Fibroblast of peridontal ligament (primary cell): Measurements from ENCODE around the gene GABRG3.

Experiments used
- DNase-seq: peaks from one replicate; pipeline ENCODE4 v3.0.0-alpha.2; 2010; ENCODE audit errors: extremely low read depth

The GABRG3 gene

GRCh38 chr15:27097506-27097905 is 126.5 kb downstream of the GABRG3 start:
- DNase-seq: no peak

- no peak for DNase-seq
Observed at GRCh38 chr15:27101982-27102381, 131.0 kb downstream of the GABRG3 start.

DNA sequence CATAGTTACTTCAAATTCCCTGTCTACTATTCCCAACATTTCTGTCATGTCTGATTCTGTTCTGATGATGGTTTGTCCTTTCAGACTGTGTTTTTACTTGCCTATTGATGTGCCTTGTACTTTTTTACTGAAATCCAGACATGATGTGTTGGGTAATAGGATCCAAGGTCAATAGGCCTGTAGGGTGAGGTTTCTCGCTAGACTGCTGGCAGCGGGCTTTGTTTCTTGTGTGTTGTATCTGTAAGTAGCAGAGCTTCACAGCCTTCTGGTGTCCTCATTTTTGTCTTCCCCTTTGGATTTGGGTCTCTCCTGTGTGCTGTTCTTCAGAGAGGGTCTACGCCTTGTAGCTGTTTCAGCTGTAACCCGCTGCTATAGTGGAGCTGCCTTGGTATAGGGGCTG is 140.3 kb downstream of the GABRG3 start:
- no peak for DNase-seq

DNA sequence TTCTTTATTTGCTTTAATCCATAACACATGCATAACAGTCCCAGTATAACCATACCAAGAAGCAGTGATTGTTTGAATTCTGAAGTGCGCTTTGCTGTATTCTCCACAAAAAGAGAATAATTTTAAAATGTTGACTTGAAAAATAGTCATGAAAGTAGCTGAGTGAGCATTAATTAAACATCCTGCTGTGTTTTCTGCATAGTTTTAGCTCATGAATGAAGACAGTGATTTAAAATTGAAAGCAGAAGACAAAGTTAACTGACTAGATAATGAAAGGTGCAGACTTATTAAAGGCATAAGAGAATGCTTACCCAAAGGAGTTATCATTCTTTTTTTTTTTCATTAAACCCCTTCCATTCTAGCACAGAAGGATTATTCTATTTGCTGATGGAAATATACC is 143.5 kb downstream of the GABRG3 start:
- DNase-seq: no peak

DNA sequence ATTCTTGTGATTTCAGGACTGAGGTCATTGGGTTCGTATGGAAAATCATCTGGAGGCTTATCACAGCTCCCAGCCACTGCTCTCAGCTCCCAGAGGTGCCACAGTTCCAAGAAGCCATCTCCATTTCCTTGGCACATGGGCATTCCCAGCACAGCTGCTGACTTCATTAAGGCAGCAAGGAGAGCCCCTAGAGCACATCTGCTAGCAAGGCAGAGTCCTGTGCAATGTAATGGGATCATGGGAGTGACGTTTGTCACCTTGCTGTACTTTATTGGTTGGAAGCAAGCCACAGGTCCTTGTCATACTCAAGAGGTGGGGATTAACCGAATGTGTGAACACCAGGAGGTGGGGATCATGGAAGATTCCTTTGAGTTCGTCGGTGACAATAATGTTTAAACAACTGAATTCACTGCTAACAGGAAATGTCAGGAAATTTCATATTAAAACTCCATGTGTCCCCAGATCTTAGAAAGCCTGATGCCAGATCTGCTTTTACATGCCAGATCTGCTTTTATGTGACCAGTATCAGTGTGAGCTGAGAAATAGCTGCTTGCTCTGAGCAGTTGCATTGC is 148.8 kb downstream of the GABRG3 start:
- DNase-seq: no peak

DNA sequence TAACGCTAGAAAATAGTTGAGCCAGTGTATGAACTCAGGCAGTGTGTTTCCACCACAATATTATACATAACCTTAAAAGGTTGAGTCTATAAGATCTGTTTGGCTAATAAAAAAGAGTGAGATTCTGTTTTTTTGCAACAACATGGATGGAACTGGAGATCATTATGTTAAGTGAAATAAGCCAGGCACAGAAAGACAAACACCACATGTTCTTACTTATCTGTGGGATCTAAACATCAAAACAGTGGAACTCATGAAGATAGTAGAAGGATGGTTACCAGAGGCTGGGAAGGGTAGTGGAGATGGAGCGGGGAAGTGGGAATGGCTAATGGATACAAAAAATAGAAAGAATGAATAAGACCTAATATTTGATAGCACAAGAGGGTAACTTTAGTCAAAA is 150.7 kb downstream of the GABRG3 start:
- no peak for DNase-seq

DNA sequence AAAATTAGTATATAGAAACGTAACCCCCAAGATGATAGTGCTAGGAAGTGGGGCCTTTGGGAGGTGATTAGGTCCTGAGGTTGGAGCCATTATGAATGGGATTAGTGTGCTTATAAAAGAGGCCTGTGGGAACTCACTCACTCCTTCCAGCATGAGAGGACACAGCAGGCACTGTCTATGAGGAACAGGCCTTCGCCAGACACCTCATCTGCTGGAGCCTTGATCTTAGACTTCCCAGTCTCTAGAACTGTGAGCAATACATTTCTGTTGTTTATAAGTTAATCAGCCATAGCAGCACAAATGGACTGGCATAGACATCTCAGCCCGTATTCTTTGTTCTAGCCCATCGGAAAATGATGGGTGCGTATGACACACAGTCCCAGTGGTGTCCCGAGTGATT is 152.3 kb downstream of the GABRG3 start:
- no peak for DNase-seq

GRCh38 chr15:27123808-27124207 is 152.8 kb downstream of the GABRG3 start:
- DNase-seq: no peak

DNA sequence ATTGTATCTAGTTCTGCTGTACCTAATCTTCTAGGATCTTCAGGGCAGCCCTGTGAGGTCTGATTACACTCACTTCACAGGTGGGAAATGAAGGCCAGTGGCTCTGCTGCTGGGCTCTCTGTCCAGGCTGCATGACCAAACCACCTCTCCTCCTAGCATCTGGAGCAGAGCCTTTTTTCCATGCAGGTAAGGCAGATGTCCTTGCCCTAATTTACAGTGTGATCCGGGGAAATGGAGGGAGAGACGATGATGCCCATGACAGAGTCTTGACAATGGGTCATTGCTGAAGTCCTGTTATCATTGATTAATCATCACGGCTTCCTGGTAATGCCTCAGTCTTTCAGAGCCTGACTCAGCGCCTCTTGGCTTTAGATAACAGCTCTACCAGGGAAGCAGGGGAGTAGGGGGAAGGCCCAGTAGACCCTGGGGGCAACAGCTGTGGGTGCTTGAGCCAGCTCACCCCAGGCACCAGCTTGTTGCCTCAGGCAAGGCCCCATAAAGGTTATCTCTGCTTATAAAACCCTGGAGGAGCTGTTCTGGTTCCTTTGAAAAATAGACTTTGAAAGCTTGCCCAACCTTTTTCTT is 153.4 kb downstream of the GABRG3 start:
- DNase-seq: no peak

DNA sequence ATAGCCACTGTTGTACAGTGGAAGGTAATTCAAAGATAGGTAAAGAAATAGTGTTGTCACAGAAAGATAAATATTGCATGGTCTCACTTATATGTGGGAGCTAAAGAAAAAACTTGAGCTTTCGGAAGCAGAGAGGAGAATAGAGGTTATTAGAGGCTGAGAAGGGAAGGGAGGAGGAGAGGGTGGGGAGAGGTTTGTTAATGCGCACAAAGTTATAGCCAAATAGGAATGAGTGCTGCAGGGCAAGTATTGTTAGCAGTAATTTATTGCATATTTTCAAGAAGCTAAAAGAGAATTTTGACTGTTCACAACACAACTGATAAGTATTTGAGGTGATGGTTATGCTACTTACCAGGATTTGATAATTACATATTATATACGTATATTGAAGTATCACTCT is 154.2 kb downstream of the GABRG3 start:
- no peak for DNase-seq

GRCh38 chr15:27126449-27126848 is 155.5 kb downstream of the GABRG3 start:
- no peak for DNase-seq

GRCh38 chr15:27127815-27128570 is 157.0 kb downstream of the GABRG3 start:
- DNase-seq: no peak

DNA sequence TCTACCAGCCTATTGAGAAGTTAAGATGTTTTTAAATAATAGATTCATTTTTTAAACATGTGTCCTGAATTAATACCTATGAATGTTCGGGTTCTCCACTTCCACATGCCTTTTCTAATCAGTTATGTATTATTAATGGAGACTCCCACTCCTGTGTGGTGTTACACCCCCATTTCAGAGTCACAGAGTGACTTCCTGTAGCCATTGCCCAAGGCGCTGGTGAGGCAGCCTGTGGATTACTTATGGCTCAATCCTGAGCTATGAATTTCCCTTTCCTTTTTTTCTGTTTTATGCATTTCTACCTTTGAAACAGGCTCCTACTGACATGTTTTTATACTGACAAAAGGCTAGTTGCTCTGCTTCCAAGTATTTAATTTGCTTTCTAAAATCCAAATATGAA is 162.3 kb downstream of the GABRG3 start:
- no peak for DNase-seq

DNA sequence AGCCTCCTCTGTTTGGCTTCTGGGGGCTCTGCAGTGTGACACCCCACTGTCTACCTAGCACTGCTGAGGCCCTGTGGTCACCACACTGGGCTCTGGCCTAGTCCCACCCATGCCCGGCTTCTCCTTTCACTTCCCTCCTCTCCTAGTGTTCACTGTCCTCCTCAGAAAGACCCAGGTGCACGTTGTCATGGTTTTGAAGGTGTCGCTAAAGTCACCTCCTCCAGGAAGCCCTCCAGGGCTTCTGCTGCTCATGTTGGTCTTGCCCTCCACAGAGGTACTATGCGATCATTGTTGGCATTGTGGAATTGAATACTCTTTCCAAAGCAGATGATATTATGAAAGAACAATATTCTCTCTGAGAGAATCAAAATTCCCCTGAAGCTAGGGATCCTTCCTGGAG is 163.5 kb downstream of the GABRG3 start:
- DNase-seq: no peak

DNA sequence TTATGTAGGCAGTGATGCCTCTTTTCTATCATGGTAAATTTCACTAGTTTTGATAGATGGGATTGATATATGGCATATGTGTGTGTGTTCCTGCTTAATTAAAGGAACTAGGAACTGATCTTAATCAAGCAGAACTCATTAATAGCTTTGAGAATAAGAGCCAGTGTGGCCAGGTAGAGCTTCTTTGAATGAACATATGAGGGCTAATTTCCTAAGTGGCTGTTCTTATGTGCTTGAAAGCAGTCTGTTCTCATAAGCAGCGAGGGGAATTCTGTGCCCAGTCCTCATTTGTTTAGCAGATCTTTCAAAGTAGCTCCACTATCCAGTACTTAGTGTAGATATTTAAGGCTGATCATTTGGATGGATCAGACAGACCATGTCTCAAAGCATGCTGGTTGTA is 164.2 kb downstream of the GABRG3 start:
- no peak for DNase-seq

- DNase-seq: no peak
Observed at GRCh38 chr15:27137127-27137526, 166.1 kb downstream of the GABRG3 start.

- no peak for DNase-seq
Observed at GRCh38 chr15:27165590-27165989, 194.6 kb downstream of the GABRG3 start.

DNA sequence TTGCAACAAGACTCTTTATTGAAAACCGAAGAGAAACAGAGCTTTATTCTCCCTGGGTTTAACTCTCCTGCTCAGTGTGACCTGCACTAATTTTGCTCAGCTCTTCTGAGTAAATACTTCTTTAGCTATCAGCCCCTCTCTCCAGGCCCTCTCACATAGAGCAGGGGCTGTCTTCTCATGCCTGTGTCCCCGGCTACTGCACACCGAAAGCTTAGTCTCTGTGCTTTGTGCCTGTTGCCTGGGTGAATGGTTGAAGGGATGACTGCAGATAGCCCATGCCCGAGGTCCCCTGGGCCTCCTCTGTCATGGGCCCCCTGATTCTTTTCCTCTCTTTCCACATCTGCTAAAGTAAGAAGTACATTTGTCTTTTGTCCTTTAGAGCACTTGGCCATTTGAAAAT is 195.9 kb downstream of the GABRG3 start:
- DNase-seq: no peak

- DNase-seq: no peak
Observed at GRCh38 chr15:27167738-27168137, 196.8 kb downstream of the GABRG3 start.

DNA sequence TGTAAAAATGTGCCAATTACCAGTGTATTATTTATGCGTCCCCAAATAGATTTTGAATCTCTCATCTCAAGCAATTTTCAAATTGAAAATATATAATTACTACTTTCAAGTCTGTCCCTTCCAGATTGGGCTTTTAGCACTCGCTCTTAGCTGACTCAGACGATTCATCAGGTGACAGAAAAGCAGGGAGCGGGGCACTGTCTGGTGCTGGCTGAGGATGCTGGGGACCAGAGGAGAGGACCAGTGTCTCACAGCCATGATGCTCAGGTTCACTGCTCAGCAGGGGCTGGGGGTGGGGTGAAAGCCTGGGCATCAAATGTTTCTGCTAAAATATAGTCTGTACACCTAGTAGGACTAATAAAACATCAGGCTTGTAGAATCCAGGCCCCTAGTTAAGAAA is 199.9 kb downstream of the GABRG3 start:
- DNase-seq: no peak

DNA sequence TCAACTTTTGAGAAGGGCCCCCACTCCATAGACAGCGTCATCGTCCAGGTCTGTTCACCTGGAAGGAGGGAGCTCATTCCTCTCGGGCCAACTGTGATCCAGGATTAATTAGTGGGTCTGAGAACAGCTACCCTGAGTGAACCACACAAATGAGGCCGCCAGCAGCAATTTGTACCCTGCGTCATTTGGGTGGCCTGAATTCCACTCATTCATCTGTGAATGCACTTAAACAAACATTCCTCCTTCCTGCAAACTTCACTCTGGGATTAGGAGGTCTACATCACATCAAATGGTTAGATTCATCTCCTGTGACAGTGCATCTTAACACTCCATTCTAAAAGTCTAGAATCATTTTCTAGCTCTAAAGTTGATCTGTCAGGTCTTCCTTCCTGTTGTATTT is 201.8 kb downstream of the GABRG3 start:
- DNase-seq: no peak

- DNase-seq: no peak
Observed at GRCh38 chr15:27175472-27176153, 204.6 kb downstream of the GABRG3 start.
